ENCODE measurements around the gene THRSP.
"Not testable (repeated sequence)": the region's sequence is repeated elsewhere in the genome, so short reads cannot be mapped to it uniquely, and the experiment has no call there.

THRSP gene

DNA sequence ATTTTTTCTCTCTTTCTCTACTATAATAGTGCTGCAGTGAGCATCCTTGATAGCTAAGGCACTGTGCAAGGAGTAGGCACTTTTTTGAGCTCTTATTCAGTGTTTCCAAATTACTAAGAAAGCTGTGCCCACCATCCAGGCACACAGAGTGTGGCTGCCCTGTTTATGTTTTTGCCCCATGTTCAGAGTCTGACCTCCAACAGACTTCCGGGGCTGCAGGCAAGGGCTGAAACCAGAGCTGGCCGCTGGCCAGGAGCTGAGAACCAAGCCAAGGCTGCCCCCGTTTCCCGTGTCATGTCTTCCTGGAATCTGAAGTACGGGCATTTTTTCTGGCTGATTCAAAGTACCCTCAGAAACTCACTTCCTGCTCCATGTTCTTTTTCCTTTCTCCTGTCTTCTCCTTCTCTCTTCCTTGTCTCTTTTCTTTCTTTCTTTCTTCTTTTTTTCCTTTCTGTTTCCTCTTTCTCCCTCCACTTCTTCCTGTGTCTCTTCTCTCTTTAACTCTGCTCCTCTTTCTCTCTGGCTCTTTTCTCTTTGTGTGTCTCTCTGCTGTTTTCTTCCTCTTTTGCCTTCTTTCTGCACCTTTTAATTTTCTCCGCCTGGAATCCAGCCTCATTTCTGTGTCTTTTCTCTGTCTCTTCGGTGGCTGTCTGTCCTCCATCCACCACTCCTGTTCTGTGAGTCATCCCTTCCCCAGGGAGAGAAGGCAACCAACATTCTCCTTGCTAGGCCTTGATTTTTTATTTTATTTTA lies 23.6 kb upstream of the THRSP start:
- DNase-seq, result peak; percentile 47

DNA sequence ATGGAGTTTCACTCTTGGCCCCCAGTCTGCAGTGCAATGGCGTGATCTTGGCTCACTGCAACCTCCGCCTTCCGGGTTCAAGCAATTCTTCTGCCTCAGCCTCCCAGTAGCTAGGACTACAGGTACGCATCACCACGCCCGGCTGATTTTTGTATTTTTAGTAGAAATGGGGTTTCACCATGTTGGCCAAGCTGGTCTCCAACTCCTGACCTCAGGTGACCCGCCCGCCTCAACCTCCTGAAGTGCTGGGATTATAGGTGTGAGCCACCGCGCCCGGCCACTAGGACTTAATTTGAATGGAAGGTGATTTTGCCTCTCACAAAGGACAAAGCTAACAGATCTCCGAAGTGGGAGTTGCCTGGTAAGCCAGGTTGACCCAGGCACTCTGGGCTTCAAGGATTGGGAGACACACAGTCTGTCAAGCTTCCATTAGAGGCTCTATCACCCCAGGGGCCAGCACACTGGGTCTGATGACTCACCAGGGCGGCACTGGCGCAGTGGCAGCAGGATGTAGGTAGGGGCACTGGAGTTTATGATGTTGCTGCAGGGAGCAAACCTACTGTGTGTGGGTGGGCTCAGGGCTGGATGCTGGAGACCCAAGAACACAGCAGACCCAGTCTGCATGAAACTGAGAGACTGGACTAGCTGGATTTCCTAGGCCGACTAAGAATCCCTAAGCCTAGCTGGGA lies 22.8 kb upstream of the THRSP start:
- no peak for DNase-seq

DNA sequence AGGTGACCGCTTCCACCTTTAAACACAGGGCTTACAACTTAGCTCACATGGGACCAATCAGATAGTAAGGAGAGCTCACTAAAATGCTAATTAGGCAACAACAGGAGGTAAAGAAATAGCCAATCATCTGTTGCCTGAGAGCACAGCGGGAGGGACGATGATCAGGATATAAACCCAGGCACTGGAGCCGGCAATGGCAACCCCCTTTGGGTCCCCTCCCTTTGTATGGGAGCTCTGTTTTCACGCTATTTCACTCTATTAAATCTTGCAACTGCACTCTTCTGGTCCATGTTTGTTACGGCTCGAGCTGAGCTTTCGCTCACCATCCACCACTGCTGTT lies 22.3 kb upstream of the THRSP start:
- DNase-seq, result not testable (repeated sequence)

DNA sequence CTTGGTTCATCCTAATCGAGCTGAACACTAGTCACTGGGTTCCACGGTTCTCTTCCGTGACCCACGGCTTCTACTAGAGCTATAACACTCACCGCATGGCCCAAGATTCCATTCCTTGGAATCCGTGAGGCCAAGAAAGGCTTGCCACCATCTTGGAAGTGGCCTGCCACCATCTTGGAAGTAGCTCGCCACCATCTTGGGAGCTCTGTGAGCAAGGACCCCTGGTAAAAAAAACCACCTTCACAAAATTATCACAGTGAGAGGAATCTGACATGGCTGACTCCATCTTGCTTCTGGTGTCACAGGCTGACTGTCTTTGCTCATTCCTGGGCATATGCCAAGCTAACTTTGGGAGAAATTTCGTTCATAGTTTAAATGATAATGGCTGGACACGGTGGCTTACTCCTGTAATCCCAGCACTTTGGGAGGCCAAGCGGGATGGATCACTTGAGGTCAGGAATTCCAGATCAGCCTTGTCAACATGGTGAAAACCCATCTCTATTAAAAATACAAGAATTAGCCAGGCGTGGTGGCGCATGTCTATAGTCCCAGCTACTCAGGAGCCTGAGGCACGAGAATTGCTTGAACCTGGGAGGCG lies 21.7 kb upstream of the THRSP start:
- no peak for DNase-seq

DNA sequence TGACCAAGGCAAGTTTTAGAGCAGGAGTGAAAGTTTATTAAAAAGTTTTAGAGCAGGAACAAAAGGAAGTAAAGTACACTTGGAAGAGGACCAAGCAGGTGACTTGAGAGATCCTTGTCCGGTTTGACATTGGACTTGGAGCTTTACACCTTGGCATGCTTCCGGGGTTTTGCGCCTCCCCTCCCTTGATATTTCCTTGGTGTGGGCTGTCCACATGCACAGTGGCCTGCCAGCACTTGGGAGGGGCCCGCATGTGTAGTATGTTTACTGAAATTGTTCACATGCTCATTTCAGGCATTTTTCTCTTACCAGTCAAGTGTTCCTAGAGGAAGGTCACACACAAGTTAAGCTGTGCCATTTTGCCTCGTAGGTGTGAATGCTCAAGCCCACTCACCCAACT lies 19.0 kb upstream of the THRSP start:
- DNase-seq, result no peak

DNA sequence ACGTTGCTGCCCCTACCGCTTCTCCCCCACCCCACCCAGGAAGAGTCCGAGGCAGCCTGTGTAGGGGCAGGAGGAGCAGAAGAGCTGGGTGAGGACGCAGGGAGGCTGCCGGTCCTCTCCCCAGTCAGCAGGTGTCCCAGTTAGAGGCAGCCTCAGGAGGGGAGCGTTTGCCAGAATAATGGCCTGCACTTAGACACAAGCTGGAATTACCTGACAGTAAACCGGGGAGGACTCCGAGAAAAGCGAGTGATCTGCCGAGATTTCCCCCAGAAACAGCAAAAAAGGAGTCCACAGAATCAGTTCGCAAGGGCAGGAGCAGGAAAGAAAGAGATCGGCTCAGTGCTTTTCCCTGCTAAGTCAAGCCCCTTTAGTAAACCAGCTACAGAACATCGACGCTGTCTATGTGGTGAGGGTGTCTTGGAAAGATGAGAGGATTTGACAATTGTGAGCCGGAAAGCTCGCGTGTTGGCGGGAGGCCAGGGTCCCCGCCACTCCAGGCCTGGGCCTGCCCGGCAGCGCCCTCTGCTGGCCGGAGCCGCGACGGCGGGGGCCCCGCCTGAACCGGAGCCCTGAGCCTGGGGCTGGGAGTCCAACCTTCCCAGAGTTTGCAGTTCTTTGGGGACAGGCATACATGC lies 17.7 kb upstream of the THRSP start:
- no peak for DNase-seq

DNA sequence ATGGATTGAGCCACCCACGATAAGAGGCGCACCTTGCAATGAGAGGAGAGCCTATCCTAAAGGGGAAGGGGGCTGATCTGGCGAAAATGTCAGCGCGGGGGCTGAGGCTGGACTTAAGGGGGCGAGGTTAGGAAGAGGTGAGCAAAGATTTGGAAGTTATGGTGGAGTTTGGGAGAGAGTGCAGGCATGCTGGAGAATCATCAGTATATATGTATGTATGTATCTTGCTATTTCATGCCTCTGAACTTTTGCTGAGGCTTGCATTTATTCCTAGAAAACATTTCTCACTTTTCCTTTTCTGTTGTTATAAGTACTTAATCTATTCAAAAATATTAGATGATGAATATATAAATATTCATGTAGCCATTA lies 17.2 kb upstream of the THRSP start:
- no peak for DNase-seq

DNA sequence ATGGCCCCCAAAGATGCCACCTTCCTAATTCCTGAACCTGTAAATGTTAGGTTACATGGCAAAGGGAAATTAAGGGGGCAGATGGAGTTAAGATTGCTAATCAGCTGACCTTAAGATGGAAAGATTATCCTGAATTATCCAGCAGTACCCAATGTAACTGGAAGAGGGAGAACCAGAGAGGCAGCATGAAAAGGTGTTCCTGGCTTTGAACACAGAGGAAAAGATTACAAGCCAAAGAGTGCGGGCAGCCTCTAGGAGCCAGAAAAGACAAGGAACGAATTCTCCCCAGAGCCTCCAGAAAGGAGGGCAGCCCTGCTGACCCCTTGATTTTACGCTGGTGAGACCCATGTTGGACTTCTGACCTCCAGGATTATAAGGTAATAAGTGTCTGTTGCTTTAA lies 15.1 kb upstream of the THRSP start:
- peak; percentile 15 for DNase-seq

DNA sequence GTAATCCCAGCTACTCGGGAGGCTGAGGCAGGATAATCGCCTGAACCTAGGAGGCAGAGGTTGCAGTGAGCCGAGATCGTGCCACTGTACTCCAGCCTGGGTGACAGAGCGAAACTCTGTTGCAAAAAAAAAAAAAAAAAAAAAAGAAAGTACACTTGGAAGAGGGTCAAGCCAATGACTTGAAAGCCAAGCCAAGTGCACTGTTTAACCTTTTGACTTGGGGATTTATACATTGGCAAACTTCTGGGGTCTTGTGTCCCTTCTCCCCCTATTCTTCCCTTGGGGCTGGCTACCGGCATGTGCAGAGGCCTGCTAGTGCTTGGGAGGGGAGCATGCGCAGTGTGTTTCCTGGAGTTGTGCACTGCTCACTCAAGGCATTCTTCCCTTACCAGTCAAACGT lies 14.3 kb upstream of the THRSP start:
- DNase-seq, result no peak

DNA sequence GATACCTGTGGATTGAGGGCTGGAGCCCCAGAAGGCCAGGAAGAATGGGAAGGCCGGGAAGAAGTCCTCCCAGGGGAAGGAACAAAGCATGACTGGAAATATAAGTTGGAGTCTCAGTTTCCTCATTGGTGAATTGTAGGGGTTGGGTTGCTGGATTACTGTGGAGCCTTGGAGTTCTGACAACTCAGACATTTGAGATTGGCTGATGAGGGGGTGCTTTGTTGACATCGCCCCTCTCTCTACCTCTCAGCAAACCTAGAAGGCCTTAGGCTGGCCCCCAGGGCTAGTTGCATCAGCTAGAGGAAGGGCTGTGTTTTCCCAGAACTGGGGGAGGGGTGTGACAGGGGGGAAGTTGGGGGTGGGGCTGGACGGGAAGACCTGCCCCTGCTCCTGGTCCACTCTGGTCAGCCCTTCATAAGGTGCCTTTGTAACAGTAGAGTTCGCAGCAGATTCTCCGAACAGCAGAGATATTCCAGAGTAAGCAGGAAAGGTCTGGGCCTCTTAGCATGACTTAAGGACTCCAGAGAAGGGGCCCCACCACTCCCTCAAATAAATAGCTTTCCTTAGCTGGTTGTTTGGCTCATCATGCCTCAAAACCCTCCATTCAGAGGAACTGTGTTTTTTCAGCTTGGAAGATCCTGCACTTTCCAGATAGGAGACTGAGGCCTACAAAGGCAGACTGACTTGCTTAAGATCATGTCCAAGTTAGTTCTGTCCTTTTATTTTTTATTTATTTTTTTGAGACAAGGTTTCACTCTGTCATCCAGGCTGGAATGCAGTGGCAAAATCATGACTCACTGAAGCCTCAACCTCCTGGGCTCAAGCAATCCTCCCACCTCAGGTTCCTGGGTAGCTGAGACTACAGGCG lies 12.5 kb upstream of the THRSP start:
- DNase-seq, result no peak

DNA sequence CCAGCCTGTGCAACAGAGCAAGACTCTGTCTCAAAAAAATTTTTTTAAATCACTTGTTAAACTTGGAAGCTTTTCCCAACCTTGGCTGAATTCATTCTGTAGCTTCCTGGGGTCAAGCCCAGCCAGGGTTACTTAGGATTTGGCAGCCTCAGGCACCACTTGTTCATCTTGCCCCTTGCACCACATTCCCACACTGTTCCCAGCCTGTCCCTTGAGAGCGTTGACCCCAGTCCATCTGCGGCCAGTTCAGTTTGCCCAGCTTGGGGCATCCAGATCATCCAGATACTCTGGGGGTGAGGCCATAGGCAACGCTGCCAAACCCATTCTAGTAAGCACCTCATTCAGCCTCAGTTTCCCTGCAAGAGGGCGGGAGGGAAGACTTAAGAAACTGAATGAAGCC lies 8.7 kb upstream of the THRSP start:
- no peak for DNase-seq

DNA sequence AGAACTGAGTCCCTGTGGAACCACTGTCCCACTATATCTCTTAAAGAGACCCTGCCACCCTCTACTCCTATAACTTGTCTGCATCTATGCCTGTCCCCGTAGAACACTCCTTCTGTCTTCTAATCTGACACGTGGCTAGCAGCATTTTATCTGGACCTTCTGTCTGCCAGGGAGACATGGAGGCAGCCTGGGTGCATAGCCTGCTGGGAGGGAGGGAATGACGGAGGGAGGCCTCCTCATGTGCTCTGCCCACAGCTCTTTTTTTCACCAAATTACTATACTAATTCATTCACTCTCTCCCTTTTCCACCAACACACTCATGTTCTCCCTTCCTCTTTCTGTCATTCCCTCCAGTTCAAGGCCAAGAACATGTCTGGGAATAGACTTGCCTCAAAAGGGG lies 7.6 kb upstream of the THRSP start:
- no peak for DNase-seq

DNA sequence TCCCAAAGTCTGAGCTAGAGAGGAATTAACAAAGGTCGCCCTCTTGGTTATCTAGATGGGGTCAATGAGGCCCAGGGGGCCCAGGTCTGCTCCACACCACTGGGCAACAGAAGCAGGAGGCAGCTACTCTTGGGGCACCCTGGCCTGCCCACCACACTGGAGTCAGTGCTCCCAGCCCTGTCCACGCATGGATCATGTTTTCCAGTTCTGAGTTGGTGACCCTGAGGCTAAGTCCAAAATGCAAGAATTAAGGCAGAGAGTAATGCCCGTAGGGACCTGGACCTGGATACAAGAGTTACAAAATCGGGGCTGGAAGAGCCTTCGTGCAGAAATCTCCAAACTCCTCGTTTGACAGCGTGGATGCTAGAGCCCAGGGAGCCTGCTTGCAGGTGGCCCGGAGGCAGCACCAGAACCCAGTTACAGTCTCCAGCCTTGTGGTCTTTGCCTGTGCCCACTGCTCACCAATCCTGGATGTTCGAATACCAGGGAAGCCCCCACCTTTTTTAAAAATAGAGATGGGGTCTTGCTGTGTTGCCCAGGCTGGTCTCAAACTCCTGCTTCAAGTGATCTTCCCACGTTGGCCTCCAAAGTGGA lies 6.1 kb upstream of the THRSP start:
- DNase-seq, result no peak

DNA sequence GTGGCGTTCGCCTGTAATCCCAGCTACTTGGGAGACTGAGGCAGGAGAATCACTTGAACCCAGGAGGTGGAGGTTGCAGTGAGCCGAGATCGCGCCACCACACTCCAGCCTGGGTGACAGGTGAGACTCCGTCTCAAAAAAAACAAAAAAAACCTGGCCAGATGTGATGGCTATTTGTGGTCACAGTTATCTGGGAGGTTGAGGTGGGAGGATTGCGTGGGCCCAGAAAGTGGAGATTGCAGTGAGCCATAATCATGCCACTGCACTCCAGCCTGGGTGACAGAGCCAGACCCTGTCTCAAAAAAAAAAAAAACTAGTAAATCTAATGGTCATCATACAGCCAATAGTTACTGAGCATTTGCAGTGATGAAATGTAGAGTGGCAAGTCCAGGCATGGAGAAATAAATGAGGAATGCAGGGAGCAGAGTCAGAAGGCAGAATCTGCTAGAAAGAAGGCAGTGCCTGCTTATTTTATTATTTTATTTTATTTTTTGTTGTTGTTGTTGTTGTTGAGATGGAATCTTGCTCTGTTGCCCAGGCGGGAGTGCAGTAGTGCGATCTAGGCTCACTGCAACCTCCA lies 3.8 kb upstream of the THRSP start:
- DNase-seq, result not testable (repeated sequence)

DNA sequence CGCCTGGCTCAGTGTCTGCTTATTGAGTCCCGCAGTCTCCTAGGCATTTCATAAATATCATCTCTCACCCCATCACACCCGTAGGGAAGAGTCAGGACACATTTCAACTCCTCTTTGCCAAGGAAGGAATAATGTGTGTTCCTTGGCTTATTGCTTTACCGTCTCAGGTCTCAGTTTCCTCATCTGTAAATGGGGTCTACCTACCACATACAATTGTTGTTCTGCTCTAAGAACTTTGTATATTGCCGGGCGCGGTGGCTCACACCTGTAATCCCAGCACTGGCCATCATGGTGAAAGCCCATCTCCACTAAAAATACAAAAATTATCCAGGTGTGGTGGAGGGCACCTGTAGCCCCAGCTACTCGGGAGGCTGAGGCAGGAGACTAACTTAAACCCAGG lies 3.1 kb upstream of the THRSP start:
- DNase-seq, result no peak

DNA sequence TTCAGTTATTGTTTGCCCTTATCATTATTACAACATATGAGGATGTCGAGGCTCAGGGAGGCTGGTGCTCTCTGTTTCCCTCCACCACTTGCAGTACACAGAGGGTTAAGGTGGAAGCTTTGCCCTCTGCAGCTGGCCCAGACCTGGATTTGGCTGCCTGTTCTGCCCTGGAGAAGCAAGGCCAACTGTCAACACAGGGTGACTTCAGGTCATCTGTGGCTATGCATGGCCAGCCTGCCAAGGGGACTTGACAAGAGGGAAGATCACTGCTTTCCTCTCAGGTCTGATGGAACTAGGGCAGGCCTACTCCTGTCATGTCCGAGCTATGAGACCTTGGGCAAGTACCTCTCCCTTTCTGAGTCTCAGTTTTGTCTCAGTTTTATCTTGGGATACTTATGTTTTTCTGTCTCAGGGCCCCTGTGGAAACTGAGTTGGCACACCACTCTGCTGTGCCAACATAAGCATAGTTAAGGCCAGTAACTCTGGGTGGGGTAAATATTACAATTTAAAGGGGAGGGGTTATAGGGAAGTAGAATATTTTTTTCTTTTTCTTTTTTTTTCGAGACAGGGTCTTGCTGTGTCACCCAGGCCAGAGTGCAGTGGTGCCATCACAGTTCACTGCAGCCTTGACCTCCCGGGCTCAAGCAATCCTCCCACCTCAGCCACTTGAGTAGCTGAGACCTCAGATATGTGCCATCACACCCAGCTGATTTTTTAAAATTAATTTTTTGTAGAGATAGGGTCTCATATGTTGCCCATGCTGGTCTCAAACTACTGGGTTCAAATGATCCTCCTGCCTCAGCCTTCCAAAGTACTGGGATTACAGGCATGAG lies 2.4 kb upstream of the THRSP start:
- DNase-seq, result peak; percentile 17

DNA sequence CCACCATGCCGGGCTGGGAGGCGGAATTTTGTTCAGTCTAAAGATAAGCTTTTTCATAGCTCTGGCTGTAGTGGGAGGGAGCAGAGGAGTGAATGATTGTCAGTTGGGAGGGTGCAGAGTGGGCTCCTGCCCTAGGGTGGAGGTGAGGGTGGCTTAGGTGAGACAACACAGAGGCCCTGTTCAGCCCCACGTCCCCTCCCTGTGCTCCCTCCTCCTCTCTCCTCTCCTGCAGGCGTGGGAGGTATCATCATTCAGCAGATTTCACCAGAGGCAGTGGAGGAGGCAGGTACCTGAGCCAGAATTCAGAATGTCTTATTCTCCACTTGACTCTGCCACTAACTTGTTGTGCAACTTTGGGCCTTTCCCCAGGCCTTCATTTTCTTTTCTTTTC lies 1.7 kb upstream of the THRSP start:
- DNase-seq, result no peak

DNA sequence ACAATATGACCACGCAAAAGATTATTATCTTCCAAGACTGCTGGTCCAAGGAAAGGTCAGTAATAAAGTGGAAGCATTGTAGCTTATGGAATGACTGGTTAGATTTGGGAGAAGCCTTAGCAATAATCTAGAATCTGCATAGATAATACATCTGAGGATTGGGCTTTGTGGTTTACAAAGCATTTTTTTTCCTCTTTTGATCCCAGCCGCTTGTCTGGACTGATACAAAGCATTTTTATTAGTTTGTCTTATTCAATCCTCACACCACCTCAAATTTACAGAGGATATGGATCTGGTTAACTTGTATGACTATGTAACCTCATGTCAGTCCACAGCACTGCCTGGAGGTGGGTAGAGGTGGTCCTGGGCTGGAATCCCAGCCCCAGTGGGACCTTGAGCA lies 990 bp upstream of the THRSP start:
- DNase-seq, result no peak

DNA sequence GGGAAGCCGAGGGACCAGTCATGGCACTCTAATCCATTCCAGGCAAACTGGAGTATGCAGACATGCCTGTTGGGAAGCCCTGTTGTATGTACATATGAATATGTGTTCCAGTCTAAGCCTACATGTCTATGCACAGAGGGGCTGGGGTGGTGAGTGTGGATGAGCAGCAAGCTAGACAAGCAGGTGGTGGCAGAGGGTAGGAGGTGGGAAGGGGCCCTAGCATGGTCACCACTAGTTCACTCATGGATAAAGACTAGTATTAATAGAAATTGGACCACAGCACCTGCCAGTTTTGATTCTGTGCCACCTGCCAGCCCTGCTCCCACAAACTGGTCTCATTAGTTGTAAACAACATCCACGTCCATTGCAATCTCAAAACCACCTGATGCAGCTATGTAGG lies 1.5 kb downstream of the THRSP start:
- no peak for DNase-seq

DNA sequence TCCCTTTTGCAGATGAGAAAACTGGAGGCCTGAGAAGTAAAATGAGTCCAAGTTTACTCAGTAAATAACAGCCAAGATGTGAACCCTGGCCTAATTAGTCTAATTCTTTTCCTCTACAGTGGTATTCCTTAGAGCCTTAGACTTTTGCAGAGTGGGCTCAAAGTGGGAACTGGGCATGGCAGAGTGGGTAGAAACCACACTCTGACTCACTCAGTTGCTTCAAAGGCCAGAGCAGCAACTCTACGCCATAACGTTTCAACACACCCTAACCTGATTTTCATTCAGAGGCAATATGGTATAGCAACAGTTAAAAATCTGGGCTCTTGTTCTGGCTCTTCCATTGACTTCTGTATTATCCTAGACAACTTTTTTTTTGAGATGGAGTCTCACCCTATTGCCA lies 2.8 kb downstream of the THRSP start:
- no peak for DNase-seq

DNA sequence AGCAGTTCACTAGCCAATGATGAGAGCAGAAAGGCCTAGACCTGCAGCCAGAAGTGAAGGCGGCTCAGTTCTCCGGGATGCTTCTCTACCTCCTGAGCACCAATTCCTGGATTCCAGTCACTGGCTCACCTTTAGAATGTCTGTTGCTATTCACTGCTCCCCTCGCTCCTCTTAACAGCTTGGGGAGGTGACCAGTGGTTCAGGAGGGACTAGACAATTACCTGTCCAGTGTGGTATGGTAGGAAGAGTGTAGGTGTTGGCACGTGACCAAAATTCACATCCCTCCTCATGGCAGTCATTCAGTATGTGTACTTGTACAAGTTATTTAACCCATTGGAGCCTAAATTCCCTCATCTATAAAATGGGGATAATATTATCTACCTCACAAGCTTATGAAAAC lies 4.0 kb downstream of the THRSP start:
- no peak for DNase-seq

Data from DMS 273 treated with DMSO at 0.1 percent for 48 hours (cell line).